ENCODE results near the gene FAM156A. TPM values are rescaled to one million over a fixed set of nuclear protein-coding genes. Genes with fewer than 3 reads are reported as not detected.
"Not testable (repeated sequence)": the region's sequence is repeated elsewhere in the genome, so short reads cannot be mapped to it uniquely, and the experiment has no call there.

FAM156A gene
- total and polyA plus RNA-seq, 2 donors (not counting 1 experiment from before 2014, with no cell fraction given), result 14.0 to 29.8 TPM

- DNase-seq (no peak), ATAC-seq (ENCODE audit: low read depth) (no peak)
- 0% methylated on average over 7 of the region's 27 CpGs for WGBS (ENCODE audit: insufficient coverage)
- H3K27me3 ChIP-seq (replicated peaks in 1 of 4; ENCODE audit: control extremely low read depth in 1 of 4, control insufficient read depth in 3 of 4, insufficient read depth in 4 of 4, low read length in 3 of 4), result no peaks in the 10 kb centered on the region
- H3K4me1 Mint-ChIP-seq, result peaks cover 5% of the 10 kb centered on the region
- peaks cover 5 to 6% of the 10 kb centered on the region in 2 donors for H3K4me1 ChIP-seq (ENCODE audit: control insufficient read depth in 2 of 2, insufficient read depth in 2 of 2, low read length in 2 of 2)
- no peaks in the 10 kb centered on the region for H4K20me1 ChIP-seq (ENCODE audit: control insufficient read depth, insufficient read depth, low read length, poor library complexity, severe bottlenecking)
- H3K4me2 ChIP-seq (replicated peaks; ENCODE audit: low read depth, low read length, poor library complexity, severe bottlenecking), result peak overlapping the region; percentile 90
- H3K27ac Mint-ChIP-seq, result peak overlapping the region; percentile 97
- peak overlapping the region; percentile 92 to 98 for H3K27ac ChIP-seq (ENCODE audit: low read length in 2 of 2)
- peak overlapping the region; percentile 98 for H2AFZ ChIP-seq (ENCODE audit: insufficient read depth, low read depth, low read length, poor library complexity, severe bottlenecking)
- H3K9me3 ChIP-seq (ENCODE audit: control extremely low read depth in 1 of 3, control insufficient read depth in 2 of 3, insufficient read depth in 1 of 3, low read length in 2 of 3), result no peaks in the 10 kb centered on the region
- no peaks in the 10 kb centered on the region for H3K36me3 ChIP-seq (replicated peaks in 1 of 2; ENCODE audit: control extremely low read depth in 1 of 2, control insufficient read depth in 1 of 2, extremely low read depth in 1 of 2, insufficient read depth in 2 of 2, low read length in 1 of 2)
- H3K9me3 Mint-ChIP-seq (ENCODE audit: insufficient read depth), result no peaks in the 10 kb centered on the region
- H3K4me3 ChIP-seq (ENCODE audit: control extremely low read depth in 1 of 5, extremely low read depth in 1 of 5, insufficient read depth in 1 of 5, low read depth in 2 of 5, low read length in 4 of 5), result peak overlapping the region; percentile 8 to 88 (median 73)
- CTCF ChIA-PET, result interaction anchor here (1.4 kb wide), 1 partner anchor 56 kb away, joined by 3 read pairs; no protein-coding TSS in a partner anchor
- POLR2A ChIA-PET, result no interaction called here
- no peaks in the 10 kb centered on the region for H3K27me3 Mint-ChIP-seq
- intact Hi-C loops (cut with micrococcal nuclease), result no loop called here
- no peaks in the 10 kb centered on the region for H3K79me2 ChIP-seq (ENCODE audit: control insufficient read depth, insufficient read depth, low read length)
- peak overlapping the region; percentile 89 for H3K4me3 Mint-ChIP-seq
- H3K9ac ChIP-seq (ENCODE audit: low read length), result peak overlapping the region; percentile 88
- TF ChIP-seq EZH2 (IDR thresholded peaks at IDR 0.05; ENCODE audit: borderline replicate concordance, insufficient read depth, low read depth, low read length, poor library complexity, severe bottlenecking) (no peak), CTCF (IDR thresholded peaks at IDR 0.05) (no peak)
Measured at GRCh38 chrX:52933976-52934703, 24.2 kb downstream of the FAM156A start.

DNA sequence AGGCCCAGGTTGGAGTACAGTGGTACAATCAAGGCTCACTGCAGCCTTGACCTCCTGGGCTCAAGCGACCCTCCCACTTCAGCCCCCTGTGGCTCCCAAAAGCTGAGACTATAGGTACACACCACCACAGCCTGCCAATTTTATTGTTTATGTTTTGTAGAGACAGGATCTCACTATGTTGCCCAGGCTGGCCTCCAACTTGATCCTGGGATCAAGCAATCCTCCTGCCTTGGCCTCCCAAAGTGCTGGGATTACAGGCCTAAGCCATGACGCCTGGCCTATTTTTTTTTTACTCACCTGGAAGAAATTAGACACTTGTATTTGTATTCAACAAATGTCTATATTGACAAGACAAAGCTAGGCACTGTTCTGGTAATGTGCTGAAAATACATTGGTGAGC is 25.1 kb downstream of the FAM156A start:
- Histone ChIP-seq H3K4me2 (replicated peaks; ENCODE audit: low read depth, low read length, poor library complexity, severe bottlenecking) (no peak overlapping the region), H3K9ac (ENCODE audit: low read length) (no peak overlapping the region), H3K36me3 (replicated peaks in 1 of 2; ENCODE audit: control extremely low read depth in 1 of 2, control insufficient read depth in 1 of 2, extremely low read depth in 1 of 2, insufficient read depth in 2 of 2, low read length in 1 of 2) (no peaks in the 10 kb centered on the region), H3K27ac (ENCODE audit: low read length in 2 of 2) (no peak overlapping the region), H3K4me3 (ENCODE audit: control extremely low read depth in 1 of 5, extremely low read depth in 1 of 5, insufficient read depth in 1 of 5, low read depth in 2 of 5, low read length in 4 of 5) (no peak overlapping the region), H3K27me3 (replicated peaks in 1 of 4; ENCODE audit: control extremely low read depth in 1 of 4, control insufficient read depth in 3 of 4, insufficient read depth in 4 of 4, low read length in 3 of 4) (no peaks in the 10 kb centered on the region), H2AFZ (ENCODE audit: insufficient read depth, low read depth, low read length, poor library complexity, severe bottlenecking) (no peak overlapping the region), H4K20me1 (ENCODE audit: control insufficient read depth, insufficient read depth, low read length, poor library complexity, severe bottlenecking) (no peaks in the 10 kb centered on the region), H3K4me1 (ENCODE audit: control insufficient read depth in 2 of 2, insufficient read depth in 2 of 2, low read length in 2 of 2) (peaks cover 5 to 6% of the 10 kb centered on the region in 2 donors), H3K9me3 (ENCODE audit: control extremely low read depth in 1 of 3, control insufficient read depth in 2 of 3, insufficient read depth in 1 of 3, low read length in 2 of 3) (no peaks in the 10 kb centered on the region), H3K79me2 (ENCODE audit: control insufficient read depth, insufficient read depth, low read length) (no peaks in the 10 kb centered on the region)
- Mint-ChIP-seq H3K27me3 (no peaks in the 10 kb centered on the region), H3K4me3 (no peak overlapping the region), H3K9me3 (ENCODE audit: insufficient read depth) (no peaks in the 10 kb centered on the region), H3K27ac (no peak overlapping the region), H3K4me1 (peaks cover 5% of the 10 kb centered on the region)
- no peak for DNase-seq
- WGBS (ENCODE audit: insufficient coverage), result no CpG with 5 or more reads among the region's 2 CpGs
- ATAC-seq (ENCODE audit: low read depth), result no peak
- TF ChIP-seq EZH2 (IDR thresholded peaks at IDR 0.05; ENCODE audit: borderline replicate concordance, insufficient read depth, low read depth, low read length, poor library complexity, severe bottlenecking) (no peak), CTCF (IDR thresholded peaks at IDR 0.05) (no peak)
- CTCF ChIA-PET, result interaction anchor here (1.4 kb wide), 1 partner anchor 57 kb away, joined by 3 read pairs; no protein-coding TSS in a partner anchor
- POLR2A ChIA-PET, result no interaction called here
- intact Hi-C loops (cut with micrococcal nuclease), result no loop called here

GRCh38 chrX:52930214-52930613 is 28.1 kb downstream of the FAM156A start:
- H3K36me3 ChIP-seq (replicated peaks in 1 of 2; ENCODE audit: control extremely low read depth in 1 of 2, control insufficient read depth in 1 of 2, extremely low read depth in 1 of 2, insufficient read depth in 2 of 2, low read length in 1 of 2); H3K9me3 ChIP-seq (ENCODE audit: control extremely low read depth in 1 of 3, control insufficient read depth in 2 of 3, insufficient read depth in 1 of 3, low read length in 2 of 3); H3K4me1 ChIP-seq (ENCODE audit: control insufficient read depth in 2 of 2, insufficient read depth in 2 of 2, low read length in 2 of 2); CTCF ChIA-PET; H3K4me2 ChIP-seq (replicated peaks; ENCODE audit: low read depth, low read length, poor library complexity, severe bottlenecking); H3K27me3 ChIP-seq (replicated peaks in 1 of 4; ENCODE audit: control extremely low read depth in 1 of 4, control insufficient read depth in 3 of 4, insufficient read depth in 4 of 4, low read length in 3 of 4); H3K4me3 Mint-ChIP-seq; H3K27ac Mint-ChIP-seq; DNase-seq; intact Hi-C loops (cut with micrococcal nuclease); H3K4me1 Mint-ChIP-seq; H3K27me3 Mint-ChIP-seq; H3K27ac ChIP-seq (ENCODE audit: low read length in 2 of 2); H3K9me3 Mint-ChIP-seq (ENCODE audit: insufficient read depth); H3K79me2 ChIP-seq (ENCODE audit: control insufficient read depth, insufficient read depth, low read length); ATAC-seq (ENCODE audit: low read depth); H4K20me1 ChIP-seq (ENCODE audit: control insufficient read depth, insufficient read depth, low read length, poor library complexity, severe bottlenecking); POLR2A ChIA-PET; H3K9ac ChIP-seq (ENCODE audit: low read length); H3K4me3 ChIP-seq (ENCODE audit: control extremely low read depth in 1 of 5, extremely low read depth in 1 of 5, insufficient read depth in 1 of 5, low read depth in 2 of 5, low read length in 4 of 5); H2AFZ ChIP-seq (ENCODE audit: insufficient read depth, low read depth, low read length, poor library complexity, severe bottlenecking): not testable (repeated sequence)
- WGBS (ENCODE audit: insufficient coverage), result no CpG with 5 or more reads among the region's 6 CpGs
